GM19023 (cell line): ENCODE data around the gene TEAD4.

ENCODE experiments used
- ATAC-seq: cut with Tn5 transposase; IDR thresholded peaks from one replicate; pipeline ENCODE4 v1.9.1; 2021; ENCODE audit warnings: mild to moderate bottlenecking, moderate library complexity; ENCODE audit not compliant: unreplicated experiment

Gene TEAD4

DNA sequence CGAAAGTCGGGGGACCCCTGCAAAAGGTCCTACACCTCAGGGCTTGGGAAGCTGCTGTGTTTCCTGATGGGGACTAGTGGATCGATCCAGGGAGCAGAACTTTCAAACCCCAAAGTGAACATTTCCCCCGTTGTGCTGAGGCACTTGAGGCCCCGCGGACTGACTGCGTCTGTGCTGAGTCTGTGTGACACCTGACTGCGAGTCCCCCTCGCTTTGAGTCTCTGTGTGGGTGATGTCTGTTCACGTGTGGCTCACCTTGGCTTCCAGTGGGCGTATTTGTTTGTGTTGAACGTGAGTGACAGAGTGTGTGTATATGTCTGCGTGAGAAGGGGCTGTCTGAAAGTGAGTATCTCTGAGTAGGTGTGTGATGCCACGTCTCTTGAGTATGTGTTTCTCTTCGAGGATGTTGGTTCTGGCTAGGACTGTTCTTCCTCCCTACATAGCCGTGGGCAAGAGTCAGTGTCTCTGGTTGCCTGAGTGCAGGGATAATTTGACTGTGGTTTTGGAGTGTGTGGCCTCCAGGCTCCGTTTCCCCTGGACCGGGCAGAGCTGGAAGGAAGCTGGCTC is 1.3 kb downstream of the TEAD4 start:
- ATAC-seq = no peak

GRCh38 chr12:2960996-2961616 is 1.9 kb downstream of the TEAD4 start:
- no peak for ATAC-seq

DNA sequence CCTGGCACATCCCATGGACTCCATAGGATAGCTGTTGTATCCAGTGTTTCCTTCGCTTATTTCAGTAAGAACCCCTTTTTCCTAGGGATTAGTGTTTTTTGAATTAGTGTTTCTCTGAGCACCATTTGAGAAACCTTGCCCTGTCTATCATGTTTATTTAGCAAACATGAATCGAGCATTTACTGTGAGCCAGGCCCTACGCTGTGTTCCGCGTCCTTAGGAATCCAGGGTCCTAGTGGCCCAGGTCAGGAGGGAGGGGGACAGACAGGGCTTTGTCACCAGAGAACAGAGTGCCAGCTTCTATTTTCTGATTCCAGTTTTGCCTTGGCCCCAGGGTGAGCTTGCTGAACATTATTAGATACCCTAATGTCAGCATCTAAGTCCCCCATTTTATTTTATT is 2.5 kb downstream of the TEAD4 start:
- ATAC-seq = no peak

- ATAC-seq = no peak
These were observed 4.1 kb downstream of the TEAD4 start for GRCh38 chr12:2963154-2963759.

- no peak for ATAC-seq
These were observed 4.6 kb downstream of the TEAD4 start for GRCh38 chr12:2963760-2964292.

DNA sequence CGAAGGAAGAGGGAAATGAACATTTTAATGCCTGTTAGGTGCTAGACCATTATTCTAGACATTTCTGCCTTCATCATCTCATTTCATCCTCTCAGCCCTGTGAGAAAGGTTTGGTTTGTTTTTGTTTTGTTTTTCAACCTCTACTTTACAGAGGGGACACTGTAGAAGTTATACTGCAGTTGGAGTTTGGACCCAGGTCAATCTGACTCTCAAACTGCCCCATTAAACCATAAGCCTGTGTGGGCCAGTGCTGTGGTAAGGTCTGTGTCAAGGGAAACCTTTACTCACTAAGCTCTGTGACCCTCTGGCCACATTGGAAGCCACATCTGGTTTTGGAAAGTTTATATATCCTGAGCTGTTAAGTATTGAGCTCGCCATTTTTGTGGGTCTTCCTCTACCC is 8.5 kb downstream of the TEAD4 start:
- ATAC-seq = no peak

DNA sequence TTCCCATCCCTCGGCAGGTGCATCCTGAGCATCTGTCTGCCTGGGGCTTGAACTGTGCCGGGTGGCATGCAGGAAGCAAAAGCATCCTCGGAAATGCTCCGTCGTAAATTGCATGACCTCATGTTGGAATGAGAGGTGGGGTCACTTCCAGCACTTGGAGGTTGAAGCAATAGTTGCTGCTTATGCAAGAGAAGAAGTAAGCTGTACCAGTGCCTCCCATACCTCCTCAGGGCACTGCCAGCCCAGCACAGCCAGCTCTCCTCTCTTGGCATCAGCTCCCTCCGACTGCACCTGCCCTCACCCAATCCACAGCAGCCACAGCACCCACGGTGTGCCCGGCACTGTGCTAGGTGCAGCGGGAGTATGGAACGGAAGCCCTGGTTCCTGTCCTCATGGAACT is 11.5 kb downstream of the TEAD4 start:
- ATAC-seq = no peak

DNA sequence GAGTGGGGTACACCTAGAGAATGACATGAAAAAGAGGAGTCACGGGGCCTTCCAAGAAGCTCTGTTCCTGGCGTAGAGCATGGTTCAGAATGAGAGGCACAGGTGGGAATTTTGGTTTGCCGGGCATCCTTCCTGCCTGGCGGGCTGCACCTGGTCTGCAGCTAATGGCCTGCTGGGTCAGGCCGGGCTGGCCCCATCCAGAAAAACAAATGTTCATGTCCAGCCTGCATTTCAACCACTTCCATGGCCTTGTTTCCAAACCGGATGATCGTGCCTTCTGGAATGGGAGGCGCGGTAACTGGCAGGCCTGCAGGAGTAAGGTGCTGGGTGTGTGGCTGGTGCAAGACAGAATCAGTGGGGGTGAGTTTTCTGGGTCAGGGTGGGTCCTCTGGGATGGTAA is 14.4 kb downstream of the TEAD4 start:
- ATAC-seq = no peak

- ATAC-seq = no peak
These were observed 15.4 kb downstream of the TEAD4 start for GRCh38 chr12:2974560-2974971.

DNA sequence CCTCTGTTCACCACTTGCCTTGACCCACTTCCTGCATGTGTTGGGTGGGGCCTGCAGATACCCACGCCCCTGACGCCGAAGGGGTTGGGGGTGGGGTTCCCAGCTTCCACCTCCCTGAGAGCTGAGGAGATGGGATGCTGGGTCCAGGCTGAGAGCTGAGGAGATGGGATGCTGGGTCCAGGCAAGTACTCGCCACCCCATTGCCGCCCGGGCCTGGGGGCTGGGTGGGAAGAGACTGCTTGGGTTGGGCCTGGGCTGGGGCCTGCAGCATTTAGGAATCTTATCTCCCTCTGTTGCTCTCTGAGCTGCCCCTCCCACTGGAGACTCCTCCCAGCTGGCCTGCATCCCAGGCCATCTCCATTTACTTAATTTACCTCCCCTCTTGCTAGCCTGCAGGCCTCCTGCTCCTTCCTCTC is 17.4 kb downstream of the TEAD4 start:
- ATAC-seq = no peak

DNA sequence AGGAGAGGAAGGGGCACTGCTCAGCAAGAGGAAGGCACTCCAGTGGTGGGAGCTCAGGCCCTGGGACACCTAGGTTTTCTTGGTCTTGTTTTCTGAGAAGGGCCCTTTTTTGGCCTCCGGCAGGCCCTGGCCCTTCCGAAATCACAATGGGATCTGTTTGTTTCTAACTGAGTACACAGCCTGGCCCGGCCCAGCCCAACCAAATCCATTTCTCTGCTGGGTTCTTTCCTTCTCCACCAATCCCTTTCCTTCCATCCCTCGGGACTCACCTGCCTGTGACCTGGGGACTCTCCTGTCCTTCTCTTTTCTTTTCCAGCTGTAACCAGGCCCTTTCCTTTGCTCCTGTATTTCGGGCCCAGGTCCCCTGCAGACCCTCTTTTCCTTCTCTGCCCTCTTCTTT is 18.6 kb downstream of the TEAD4 start:
- ATAC-seq = no peak

DNA sequence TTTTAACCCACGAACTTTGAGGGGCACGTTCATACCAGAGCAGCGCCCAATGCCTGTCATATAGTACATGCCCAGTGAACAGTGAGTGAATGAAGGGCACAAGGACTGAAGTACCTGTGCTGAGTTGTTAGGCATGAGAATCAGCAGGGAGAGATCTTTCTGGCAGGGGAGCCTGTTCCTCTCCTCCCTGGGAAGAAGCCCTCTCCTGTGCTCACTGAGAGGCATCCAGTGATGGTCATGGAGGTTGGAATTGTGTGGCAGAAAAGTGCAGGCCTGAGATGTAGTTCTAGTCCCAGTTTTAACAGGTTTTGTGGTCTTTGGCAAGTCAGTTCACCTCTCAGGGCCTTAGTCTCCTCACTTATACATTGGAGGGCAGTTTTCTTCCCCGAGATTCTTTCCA is 20.6 kb downstream of the TEAD4 start:
- ATAC-seq = no peak

- no peak for ATAC-seq
These were observed 21.4 kb downstream of the TEAD4 start for GRCh38 chr12:2980630-2981029.

DNA sequence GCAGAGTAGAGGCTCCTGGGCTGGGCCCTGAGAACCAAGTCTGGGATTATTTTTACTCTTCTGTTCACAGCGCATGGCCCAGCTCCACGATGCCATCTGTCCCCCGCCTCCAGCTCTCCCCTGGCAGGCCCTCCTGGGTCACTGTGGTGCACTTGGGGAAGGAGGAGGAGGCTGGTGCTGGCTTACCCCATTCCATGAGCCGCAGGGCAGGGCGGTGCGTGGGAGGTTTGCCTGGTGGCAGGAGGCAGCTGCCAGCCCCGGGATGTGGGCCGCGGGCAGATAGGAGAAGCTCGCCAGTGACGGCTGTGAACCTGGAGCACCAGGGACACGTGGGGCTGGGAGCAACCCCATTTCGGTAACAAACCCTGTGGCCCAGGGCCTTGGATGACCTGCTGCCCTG is 23.2 kb downstream of the TEAD4 start:
- no peak for ATAC-seq

DNA sequence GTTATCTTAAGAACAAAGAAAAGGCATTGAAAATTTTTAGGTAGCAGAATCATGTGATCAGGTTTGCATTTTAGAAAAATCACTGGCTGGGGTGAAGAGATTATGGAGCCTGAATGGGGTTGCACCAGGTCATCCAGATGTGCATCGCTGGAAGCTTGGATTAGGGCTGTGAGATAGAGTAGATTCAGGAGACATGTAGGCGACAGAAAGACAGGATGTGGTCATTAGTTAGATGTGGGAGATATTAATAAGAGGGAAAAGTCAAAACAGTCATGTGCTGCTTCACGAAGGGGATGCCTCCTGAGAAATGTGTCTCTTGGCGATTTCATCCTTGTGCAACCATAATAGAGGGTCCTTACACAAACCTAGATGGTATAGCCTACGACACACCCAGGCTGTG is 25.1 kb downstream of the TEAD4 start:
- ATAC-seq = no peak

DNA sequence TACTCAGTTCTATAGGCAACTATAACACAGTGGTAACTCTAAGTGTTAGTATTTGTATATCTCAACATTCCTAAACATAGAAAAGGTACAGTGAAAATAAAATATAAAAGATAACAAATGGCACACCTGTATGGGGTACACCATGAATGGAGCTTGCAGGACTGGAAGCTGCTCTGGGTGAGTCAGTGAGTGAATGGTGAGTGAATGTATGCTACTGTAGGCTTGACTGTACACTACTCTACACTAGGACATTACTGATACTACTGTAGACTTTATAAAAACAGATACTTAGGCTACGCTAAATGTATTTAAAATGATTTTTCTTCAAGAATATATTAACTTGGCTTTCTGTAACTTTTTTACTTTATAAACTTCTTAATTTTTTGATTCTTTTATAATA is 25.5 kb downstream of the TEAD4 start:
- ATAC-seq = no peak

DNA sequence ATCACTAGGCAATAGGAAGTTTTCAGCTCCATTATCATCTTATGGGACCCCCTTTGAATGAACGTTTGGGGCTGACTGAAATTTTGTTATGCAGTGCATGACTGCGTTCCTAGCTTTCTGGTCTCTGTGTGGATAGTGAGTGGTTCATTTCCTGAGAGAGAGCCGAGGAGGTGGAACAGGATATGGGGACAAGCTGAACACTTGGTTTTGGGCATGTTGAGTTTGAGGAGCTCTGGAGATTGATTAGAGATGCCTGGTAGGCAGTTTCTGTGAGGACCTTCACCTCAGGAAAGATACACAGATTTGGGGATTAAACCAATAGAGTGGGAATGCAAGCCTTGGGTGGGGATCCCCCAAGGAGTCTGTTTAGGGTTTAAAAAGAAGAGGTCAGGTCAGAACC is 27.7 kb downstream of the TEAD4 start:
- ATAC-seq = no peak

DNA sequence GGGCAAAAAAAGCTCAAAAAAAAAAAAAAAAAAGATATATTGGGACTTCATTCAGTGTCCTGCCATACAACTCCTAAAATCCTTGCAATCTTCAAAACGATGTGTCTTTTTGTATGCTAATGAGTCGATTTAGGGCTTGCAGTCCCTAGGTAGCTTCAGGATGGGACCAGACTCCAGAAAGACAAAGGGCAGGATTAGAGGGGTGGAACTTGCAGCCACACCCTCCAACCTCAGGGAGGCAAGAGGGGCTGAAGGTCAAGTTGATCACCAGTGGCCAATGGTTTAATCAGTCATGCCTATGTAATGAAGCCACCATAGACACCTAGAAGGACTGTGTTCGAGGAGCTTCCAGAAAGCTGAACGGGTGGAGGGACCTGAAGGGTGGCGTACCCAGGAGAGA is 29.3 kb downstream of the TEAD4 start:
- ATAC-seq = no peak

- ATAC-seq = no peak
These were observed 33.5 kb downstream of the TEAD4 start for GRCh38 chr12:2992724-2993123.

- no peak for ATAC-seq
These were observed 38.9 kb downstream of the TEAD4 start for GRCh38 chr12:2997989-2998670.

DNA sequence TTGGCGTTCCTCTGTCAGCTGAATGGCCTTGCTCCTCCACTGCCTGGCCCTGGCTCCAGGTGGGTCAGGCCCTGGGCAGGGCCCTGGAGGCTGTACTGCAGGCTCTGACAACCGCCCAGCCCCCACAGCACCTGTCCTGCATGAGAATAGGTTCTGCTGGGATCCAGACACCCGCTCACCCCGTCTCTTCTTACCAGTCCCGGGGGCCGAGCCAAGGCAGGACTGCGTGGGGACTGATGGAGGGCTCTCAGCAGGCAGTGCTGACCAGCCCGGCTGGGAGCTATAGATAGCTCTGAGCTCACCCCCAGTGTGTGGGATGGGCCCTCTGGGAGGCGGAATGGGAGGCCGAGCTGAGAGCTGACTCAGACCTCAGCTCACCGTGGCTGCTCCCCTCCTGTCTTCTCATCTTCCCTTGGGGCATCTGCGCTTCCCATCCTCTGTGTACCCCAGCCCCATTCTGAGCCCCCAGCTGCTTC is 39.6 kb downstream of the TEAD4 start:
- no peak for ATAC-seq
